Measurements from ENCODE around the gene TSHR.

TSHR gene

DNA sequence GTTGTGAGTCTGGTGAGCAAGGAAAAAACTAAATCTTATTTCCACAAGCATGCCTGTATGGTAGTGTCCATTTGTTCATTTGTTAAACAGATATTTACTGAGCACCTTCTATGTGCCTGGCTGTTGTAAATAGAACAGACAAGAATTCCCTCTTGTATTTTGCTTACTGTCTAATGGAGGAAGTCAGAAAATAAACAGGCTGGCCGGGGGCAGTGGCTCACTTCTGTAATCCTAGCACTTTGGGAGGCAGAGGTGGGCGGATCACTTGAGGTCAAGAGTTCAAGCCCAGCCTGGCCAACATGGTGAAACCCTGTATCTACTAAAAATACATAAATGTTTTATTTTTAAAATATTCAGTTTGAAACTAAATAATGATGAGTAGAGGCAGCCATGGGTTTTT, 186.0 kb downstream of the TSHR start:
- DNase-seq: peak; percentile 30 to 38 (median 32)

DNA sequence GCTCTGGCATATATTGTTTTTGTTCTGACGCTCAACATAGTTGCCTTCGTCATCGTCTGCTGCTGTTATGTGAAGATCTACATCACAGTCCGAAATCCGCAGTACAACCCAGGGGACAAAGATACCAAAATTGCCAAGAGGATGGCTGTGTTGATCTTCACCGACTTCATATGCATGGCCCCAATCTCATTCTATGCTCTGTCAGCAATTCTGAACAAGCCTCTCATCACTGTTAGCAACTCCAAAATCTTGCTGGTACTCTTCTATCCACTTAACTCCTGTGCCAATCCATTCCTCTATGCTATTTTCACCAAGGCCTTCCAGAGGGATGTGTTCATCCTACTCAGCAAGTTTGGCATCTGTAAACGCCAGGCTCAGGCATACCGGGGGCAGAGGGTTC, 188.4 kb downstream of the TSHR start:
- no peak for DNase-seq

DNA sequence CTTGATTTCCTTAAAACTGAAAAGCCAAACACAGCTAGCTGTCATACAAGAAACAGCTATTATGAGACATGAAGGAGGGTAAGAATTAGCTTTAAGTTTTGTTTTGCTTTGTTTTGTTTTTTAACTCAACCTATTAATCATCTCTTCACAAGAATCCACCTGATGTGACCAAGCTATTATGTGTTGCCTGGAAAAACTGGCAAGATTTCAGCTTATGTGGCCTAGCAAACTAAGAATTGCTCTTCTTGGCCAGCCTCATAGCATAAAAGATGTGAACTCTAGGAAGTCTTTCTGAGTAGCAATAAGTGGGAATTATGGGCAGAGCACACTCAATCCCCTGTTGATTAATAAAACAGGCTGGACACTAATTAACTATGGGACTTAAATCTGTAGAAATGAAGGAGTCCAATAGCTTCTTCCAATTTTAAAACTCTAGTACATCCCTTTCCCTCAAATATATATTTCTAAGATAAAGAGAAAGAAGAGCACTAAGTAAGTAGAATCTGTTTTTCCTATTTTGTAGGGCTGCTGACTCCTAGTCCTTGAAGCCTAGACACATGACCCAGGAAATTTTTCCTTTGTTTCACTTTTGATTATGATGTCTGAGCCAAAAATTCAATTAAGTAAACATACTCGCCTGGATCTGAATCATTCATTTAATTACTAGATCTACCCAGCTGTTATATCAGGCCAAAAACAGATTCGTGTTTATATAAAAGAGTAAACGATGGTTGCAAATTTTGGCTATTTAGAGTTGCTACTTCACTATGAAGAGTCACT, 189.6 kb downstream of the TSHR start:
- no peak for DNase-seq

DNA sequence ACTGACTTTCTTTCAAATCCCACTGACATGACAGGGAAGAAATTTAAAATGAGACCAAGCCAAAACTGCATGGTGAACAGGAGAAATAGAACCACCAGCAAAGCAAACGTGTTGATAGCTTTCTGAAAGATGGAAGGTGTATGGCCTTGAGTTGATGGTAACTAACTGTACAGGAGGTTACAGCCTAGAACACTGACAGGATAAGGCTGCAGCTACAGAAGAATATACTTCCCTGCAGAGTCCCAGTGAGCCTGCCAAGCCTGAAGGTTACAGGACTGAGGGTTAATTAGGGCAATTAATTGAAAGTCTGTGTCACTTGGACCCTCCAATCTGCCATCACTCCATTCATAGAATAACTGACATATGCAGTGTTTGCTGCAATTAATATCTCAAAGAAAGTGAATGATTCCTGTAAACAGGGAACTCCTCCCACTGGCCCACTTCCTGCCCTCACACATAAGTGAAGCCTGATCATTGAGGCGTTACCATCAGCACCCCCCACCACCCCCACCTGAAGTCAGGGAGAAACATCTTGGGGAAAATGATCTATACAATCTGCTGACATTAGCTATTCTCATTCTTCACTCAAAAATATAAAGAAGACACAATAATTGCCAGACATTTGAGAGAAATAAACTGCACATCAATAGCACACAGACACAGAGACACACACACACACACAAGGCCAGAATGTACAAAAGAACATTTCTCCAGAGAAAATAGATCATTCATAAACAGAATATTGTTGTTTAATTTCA, 191.9 kb downstream of the TSHR start:
- DNase-seq: no peak

DNA sequence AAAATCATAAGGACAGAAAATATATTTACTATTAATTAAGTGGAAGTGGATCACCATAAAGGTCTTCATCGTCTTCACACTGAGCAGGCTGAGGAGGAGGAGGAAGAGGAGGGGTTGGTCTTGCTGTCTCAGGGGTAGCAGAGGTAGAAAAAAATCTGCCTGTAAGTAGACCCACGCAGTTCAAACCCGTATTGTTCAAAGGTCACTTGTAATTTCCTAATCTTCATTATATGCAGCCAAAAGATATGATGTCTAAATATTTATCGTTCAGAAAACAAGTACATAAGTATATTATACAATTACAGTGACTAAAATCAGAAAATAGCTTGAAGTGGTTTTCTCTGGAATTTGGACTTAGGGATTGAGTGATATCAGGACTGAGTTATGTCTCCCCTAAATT, 193.2 kb downstream of the TSHR start:
- no peak for DNase-seq

DNA sequence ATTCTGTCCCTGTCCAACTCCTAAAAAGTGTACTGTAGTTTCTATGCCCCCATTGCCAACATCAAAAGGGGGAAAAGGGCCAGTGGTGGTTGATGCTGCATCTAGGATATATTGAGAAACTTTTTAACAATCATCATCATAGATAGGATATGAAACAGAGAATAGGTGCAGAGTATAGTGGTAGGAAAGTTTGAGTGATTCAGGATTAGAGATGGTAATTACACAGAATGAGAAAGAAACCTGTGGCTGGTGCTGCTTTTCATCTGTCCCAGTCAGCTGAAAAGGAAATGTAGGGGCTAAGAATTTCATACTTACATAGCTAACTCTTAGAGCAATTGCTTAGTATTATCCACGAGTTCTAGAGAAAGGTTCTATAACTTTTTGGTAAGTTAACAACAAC, 197.8 kb downstream of the TSHR start:
- DNase-seq: no peak

DNA sequence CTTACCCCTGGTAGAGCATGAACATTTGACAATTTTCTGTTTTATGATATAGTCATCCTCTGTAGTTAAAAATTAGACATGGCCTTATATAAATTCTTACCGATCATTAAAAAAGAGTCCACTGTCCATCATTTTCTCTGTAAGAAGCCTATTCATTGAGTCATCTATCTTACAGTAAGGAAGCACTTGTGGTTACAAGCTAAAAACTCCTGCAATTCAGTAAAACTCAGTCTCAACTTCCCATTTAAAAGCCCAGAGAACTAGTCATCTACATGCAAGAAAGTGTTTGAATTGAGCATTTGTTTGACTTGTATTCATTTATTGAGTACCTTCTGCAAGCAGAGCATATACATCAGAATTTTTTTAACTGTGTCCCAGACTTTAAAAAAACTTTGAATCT, 202.0 kb downstream of the TSHR start:
- DNase-seq: peak; percentile 59 to 88 (median 84)

DNA sequence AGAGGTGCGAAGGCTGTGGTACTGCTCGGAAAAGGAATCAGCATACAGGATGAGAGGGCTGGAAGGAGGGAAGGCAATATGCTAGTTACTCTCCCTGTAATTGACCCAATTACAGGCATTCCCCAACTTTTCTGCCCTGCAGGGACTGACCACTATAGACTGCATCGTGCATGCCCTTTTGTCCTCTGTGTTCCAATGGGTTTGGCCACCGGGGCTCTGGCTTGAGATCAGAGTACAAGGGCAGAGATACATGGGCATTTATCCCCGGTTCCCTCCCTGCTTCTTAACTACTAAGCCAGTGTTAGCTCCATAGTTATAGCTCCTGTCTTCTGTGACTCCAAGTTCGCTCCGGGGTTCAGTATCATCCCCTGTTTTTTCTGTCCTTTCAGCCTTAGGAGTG, 205.7 kb downstream of the TSHR start:
- no peak for DNase-seq

DNA sequence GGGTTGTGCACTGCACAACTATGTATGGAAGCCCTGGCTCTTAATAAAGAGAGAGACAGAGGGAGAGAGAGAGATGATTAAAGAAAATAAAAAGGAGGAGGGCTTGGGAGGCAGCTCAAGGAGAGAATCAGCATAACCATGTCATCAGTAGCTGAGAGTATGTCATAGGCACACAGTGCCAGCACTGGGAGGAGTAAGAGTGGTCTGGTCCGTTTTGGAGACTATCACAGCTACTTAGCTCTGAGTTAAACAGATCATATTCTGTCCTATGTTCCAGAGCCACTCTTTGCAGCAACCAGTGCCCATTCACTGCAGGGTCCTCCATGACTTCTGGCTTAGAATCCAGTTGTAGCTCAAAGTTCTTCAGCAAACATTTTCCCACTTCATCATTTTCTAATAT, 206.3 kb downstream of the TSHR start:
- DNase-seq: no peak

DNA sequence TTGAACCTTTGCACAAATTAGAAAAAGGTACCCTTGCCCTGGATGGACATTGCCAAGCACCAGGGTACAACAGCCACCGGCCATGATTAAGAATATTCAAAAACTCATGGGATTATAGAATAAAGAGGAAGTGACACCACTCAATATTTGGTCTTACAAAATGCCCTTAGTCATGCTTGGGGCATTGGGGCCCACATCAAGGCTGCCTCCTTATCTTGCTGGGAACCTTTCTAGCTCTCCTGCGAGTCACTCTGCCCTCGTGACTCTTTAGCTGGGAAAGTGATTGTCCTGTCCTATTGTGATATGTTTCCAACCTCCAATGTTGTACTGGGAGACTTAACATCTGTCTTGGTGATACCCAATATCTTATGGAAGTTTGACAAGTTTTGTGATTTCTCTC, 207.5 kb downstream of the TSHR start:
- DNase-seq: peak; percentile 72 to 83 (median 78)

DNA sequence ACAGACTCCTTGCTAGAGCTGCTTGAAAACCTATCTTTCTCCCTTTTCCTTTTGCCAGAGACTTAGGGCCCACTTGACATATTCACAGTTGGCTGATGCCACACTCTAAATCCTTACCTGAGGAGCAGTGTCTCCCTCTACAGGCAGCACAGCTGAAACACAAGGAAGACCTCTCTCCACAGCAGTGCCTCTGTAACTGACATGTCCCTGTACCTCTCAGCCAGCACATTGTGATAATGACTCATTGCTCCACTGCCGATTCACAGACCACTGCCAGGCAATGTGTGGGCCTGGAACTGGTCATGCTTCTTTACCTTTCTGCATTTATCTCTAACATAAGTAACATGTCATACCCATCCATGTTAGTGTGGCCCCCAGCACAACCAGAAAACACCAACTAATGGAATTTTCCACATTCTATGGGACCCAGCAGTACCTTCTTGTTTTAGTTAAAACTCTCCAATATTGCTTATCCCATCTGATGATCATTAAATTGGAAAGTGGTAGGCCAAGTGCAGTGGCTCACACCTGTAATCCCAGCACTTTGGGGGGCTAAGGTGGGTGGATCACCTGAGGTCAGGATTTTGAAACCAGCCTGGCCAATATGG, 208.8 kb downstream of the TSHR start:
- peak; percentile 69 to 77 (median 73) for DNase-seq

DNA sequence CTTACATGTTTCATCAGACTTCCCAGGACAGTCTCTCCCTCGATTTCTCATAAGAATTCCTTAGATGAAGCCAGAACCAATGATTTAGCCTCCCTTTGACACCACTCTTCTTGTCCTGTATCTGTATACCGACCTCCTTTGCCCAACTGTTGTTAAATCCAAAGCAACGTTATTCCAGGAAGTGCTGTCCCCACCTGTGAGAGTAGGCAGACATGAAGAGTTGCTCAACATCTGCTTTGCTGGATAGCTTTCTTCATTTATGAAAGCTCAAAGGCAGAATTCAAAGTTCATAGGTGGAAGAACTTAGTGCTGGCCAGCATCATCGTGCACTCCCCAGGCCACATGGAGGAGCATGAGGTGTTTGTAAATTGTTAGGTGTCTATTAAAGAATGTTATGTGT, 209.8 kb downstream of the TSHR start:
- no peak for DNase-seq

DNA sequence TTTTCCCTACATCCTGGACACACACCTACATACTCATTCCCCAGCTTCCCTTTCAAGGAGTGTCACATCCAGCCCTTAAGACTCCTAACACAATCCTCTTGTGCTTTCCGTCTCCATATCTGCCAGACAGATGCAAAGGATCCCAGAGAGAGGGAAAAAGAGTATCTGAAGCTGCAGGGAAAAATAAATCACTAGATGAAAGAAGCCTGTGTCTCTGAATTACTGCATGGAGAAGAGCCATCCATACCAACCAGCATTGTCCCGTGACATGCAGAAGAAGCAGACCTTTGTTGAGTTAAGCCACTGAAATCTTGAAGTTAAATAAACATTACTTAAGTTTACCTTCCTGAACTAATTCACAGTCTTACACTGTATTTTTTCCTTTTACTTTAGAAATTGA, 210.7 kb downstream of the TSHR start:
- DNase-seq: no peak

DNA sequence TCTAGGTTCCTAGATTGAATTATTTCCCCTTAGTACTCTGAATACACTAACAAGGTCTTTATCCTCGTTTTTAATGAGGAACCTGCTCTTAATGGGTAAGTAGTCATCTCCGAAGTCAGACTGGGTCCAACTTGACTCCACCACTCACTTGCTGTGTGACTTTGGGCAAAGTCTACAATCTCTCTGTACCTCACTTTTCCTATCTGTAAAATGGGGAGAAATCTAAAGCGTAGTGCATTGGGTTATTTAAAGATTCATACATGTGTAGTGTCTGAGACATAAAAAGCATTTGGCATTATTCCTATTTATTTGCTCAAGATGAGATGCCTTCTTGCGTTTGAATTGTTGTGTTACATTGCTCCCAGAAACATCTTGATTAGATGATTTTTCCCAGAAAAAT, 213.8 kb downstream of the TSHR start:
- DNase-seq: no peak

DNA sequence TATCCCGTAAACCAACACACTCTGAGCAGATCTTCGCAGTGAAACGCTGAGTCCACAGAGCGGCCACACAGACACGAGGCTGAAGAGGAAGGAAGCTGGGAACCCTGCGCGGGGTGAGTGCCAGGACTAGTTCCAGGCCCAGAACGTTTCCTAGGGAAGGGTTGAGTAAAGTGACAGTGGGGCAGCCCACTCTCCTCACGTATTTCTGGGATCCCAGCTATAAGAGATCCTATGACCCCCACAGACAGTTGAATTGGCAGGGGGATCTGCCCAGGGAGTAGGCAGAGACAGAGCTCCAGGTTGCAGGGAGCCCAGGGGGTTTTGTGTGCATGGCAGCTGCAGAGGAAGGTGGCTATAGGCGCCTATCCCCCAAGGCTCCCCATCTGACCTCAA, 214.3 kb downstream of the TSHR start:
- DNase-seq: peak; percentile 67 to 79 (median 68)

DNA sequence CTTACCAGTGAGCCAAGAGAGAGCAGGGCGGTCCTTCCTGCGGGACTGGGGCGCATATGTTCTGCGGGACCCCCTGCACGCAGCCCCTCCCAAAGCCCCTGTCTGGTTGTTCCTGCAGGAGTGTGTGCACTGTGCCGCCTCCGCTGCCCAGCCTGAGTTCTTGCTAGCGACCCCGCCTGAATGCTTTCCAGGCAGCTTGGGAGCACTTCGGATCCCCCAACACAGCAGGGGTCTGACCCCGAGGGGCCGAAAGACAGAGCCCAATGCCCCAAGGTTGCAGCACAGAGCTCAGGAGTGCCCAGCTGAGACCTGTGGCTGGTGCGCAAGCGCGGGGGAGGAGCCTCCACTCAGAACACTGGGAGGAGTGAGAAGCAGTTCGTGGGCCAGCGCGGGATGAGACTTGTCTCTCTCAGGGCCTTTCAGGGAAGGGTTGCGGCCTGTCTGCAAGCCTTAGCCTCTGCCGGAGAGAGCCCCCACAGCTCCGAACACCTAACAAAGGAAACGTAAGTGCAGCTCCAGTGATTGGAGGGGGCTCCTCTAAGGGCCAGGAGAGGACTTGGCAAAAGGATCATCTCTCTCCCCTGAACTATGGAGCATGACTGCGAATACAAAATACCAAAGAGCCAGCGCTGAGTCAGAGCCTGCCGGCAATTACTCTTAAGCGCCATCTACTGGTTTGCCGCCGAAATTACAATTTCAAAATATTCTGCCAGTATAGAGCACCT, 214.8 kb downstream of the TSHR start:
- DNase-seq: peak; percentile 85 to 91 (median 87)

DNA sequence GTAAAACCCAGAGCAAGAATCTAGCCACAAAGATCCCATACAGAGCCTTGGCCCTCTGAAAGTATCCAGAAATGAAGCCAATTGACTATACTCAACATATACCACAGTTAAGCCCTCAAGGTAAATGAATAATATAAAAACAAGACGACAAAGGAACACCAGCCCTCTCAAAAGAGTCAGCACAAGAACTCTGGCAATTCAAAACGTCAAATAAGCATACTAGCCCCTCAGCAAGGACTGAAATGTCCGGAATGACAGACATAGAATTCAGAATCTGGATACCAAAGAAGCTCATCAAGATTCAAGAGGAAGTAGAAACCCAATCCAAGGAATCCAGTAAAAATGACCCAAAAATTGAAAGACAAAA, 215.4 kb downstream of the TSHR start:
- DNase-seq: no peak

DNA sequence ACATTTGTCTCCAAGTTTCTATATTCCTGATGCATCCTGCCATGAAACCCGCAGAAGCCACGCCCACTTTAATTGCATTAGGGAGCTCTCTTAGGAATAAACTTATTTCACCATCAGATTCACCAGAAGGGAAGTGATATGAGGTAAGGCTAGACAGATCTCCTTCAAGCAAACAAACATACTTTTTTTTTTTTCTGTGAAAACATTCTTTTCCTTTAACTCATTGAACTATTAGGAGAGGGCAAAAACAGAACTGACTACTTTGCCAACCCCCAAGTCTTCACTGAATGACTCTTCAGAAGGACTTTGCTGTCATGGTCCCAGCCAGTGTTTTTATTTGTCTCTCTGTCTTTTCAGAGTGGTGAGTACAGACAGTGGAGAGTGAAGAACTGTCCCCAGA, 216.9 kb downstream of the TSHR start:
- DNase-seq: no peak

DNA sequence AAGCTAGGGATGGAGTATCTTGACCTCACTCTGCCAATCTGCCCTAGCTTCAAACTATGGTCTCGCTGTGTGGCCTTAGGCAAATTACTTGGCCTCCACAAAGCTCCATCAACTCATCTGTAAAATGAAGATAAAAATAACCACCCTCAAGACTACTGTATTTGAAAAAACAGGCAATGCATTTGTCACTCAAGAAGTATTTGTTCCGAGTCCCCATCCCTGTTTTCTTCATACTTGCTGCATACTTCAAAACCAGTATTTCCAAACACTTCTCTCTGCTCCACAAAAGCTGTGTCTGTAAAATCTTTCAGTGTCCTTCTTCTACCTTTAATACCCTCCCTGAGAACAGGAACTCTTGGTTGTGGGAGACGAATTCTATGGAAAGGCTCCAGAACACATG, 217.5 kb downstream of the TSHR start:
- no peak for DNase-seq

DNA sequence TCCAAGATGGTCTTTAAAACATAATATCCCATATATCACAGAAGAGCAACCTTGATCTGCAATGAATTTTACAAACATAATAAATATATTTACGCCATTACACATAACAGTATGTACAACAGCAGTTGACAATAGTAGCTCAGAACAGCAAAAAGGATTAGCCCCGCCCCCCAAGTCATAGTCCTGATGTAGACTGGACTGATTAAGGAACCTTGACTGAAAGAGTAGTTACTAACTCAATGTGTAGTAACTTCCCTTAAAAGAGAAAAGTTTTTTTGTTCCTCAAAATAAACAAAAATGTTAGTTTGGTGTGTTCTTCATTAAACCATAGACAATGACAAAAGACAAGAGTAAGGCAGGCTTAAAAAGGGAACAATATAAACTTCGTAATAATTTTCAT, 220.8 kb downstream of the TSHR start:
- peak; percentile 83 to 86 (median 86) for DNase-seq

DNA sequence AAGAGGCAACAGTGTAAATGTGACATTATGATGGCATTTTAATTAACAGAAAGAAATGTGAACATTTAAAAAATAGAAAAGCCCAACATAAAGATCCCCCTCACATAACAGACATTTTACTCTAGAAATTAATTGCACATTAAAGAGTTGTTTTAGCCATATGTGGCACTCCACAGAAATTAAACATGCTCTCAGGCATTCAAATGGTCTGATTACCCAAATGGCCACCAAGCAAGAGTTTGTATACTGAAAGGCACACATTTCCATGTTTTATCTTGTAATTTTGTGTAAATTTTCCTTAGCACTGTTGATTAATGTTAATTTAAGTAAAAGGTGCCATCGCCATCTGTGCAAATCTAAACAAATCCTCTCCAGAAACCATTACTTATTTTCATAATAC, 221.8 kb downstream of the TSHR start:
- no peak for DNase-seq

DNA sequence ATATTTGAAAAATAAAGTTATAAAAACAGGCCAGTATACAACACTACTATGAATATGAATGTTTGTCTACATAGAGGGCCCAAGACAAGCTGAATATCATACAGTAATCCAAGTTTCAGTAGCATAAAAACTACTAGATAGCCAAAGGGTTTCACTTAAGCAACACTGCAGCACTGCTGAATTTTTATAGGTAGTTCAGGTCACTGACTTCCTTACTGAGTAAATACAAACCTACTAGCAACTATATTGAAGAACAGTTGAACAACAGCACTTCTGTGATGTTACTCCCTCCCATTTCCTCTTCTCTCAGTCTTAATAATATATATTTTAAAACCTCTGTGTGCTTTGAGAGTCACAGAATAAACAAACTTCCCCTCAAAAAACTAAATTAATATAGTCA, 222.6 kb downstream of the TSHR start:
- no peak for DNase-seq

DNA sequence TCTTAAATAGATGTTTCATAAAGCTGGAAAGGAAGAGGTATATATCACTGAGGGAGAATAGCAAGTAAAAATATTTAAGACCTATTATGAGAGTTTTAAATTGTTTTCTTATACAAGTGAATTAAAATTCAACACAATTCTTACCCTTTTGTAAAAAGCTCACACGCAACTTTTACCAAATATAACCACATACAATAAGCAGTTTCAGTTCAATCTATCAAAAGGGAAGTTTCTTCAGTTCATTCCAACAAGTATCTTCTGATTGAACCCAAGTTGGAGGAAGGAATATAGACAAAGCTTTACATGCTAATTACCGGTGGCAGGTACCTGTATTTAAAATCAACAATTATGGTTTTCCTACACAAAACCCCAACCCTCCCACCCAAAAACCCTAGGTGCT, 224.2 kb downstream of the TSHR start:
- peak in 1 of 3 donors; percentile 20 for DNase-seq
